Fibroblast of villous mesenchyme (primary cell): ENCODE measurements around the gene SNU13. TPM values are rescaled to one million over a fixed set of nuclear protein-coding genes. Genes with fewer than 3 reads are reported as not detected.
A peak's percentile ranks its signal among the peaks of the same experiment; 100 is the strongest.
"Not testable (repeated sequence)": the region's sequence is repeated elsewhere in the genome, so short reads cannot be mapped to it uniquely, and the experiment has no call there.

Experiments
- DNase-seq: peaks from one replicate; pipeline ENCODE4 v3.0.0-alpha.2; 2010; ENCODE audit warnings: low read depth
- H3K4me3 ChIP-seq: 2 replicates; pipeline ENCODE4 v1.5.1; 2011; ENCODE audit warnings: low read depth, mild to moderate bottlenecking, low read length
- total RNA-seq: library from RNA; depleted of rRNA; stranded (reverse); fragments of >200 nt; gene quantifications from 2 replicates; pipeline ENCODE4 v1.2.3, GENCODE V29; 2012
- TF ChIP-seq, protein P1 (sequence below): IDR thresholded peaks from 2 replicates; pipeline ENCODE4 v1.5.1; 2012; ENCODE audit warnings: low read depth, mild to moderate bottlenecking, low read length; ENCODE audit not compliant: insufficient read depth

The SNU13 gene
- total RNA-seq, 1 donor, result 73.8 TPM

DNA sequence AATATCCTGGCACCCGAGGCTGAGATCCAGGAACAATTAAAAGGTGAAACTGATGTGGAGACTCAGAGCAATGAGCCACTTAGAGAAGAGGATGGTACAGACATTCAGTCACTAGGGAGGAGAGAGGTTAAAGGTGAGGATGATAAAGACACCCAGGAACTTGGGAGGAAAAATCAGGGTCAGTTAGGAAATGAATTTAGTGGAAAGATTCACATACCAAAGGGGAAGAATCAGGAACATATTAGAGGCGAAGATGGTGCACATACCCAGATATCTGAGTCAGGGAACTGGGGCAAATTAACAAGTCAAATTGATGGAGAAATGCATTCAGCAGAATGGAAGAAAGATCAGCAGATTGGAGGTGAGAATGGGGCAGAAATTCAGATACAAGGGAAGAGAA is 6.5 kb upstream of the SNU13 start:
- H3K4me3 ChIP-seq, result no peak overlapping the region
- TF ChIP-seq, protein P1, sequence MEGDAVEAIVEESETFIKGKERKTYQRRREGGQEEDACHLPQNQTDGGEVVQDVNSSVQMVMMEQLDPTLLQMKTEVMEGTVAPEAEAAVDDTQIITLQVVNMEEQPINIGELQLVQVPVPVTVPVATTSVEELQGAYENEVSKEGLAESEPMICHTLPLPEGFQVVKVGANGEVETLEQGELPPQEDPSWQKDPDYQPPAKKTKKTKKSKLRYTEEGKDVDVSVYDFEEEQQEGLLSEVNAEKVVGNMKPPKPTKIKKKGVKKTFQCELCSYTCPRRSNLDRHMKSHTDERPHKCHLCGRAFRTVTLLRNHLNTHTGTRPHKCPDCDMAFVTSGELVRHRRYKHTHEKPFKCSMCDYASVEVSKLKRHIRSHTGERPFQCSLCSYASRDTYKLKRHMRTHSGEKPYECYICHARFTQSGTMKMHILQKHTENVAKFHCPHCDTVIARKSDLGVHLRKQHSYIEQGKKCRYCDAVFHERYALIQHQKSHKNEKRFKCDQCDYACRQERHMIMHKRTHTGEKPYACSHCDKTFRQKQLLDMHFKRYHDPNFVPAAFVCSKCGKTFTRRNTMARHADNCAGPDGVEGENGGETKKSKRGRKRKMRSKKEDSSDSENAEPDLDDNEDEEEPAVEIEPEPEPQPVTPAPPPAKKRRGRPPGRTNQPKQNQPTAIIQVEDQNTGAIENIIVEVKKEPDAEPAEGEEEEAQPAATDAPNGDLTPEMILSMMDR, result no peak
- DNase-seq, result no peak

- no peak for DNase-seq
- H3K4me3 ChIP-seq, result no peak overlapping the region
- TF ChIP-seq, protein P1, result no peak
Measured at GRCh38 chr22:41690476-41690875, 1.8 kb upstream of the SNU13 start.

DNA sequence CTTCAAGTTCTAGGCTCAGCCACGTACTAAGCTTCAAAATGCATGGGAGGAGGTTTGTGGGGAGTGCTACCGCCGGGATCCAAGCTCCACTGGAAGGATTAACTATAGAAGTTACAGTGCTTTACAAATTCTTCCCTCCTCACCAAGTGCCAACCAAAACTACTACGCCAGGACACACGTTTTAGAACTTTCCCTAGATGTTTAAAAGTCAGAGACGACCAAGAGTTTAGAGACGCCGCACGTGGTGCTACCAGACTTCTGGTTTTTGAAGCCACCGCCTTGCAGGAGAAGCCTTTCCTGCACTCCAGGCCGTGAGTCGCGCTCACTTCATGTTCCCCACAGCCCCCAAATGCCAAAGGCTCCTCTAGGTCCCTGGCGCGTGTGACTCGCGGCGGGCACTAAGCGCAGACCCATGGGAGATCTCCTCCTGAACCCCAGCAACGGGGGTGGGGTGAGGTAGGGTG is 734 bp downstream of the SNU13 start:
- DNase-seq, result peak; percentile 41
- TF ChIP-seq, protein P1, result no peak
- peak overlapping the region; percentile 73 for H3K4me3 ChIP-seq

DNA sequence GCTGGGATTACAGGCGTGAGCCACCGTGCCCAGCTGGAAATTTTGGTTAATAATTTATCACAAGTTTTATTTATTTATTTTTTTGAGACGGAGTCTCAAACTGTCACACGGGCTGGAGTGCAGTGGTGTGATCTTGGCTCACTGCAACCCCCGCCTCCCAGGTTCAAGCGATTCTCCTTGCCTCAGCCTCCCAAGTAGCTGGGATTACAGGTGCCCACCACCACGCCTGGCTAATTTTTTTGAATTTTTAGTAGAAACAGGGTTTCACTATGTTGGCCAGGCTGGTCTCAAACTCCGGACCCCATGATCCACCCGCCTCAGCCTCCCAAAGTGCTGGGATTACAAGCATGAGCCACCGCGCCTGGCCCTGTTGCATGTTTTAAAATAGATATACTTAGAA is 1.8 kb downstream of the SNU13 start:
- not testable (repeated sequence) for DNase-seq, H3K4me3 ChIP-seq

GRCh38 chr22:41684194-41684593 is 4.5 kb downstream of the SNU13 start:
- DNase-seq, result no peak
- TF ChIP-seq, protein P1, result no peak
- no peak overlapping the region for H3K4me3 ChIP-seq

DNA sequence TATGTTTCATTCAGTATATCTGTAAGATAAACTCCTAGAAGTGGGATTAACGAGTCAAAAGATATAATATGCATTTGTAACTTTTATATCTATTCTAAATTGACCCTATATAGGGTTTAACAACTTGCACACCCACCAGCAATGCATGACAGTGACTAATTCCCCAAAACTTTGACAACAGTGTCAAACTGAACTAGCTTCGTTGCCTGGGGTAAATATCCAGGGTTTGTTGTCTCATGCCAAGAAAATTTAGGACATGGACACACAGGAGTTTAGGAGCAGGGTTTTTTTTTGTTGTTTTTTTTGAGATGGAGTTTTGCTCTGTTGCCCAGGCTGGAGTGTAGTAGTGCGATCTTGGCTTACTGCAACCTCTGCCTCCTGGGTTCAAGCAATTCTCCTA is 5.1 kb downstream of the SNU13 start:
- H3K4me3 ChIP-seq, result no peak overlapping the region
- TF ChIP-seq, protein P1, result no peak
- DNase-seq, result no peak

DNA sequence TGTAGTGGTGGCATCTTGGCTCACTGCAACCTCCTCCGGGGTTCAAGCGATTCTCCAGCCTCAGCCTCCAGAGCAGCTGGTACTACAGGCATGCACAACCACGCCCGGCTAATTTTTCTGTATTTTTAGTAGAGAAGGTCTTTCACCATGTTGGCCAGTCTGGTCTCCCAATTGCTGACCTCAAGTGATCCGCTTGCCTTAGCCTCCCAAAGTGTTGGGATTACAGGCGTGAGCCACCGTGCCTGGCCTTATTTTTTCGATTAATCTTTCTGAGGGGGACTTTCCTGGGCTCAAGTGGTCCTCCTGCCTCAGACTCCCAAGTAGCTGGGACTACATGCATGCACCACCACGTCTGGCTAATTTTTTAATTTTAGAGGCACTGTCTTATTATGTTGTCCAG is 5.6 kb downstream of the SNU13 start:
- TF ChIP-seq, protein P1, result no peak
- H3K4me3 ChIP-seq, result peak overlapping the region; percentile 67

More for the DNA sequence above, 5.6 kb downstream of the SNU13 start:
- no peak for DNase-seq
